ENCODE results near the gene KLHL3. TPM values are rescaled to one million over a fixed set of nuclear protein-coding genes. Genes with fewer than 3 reads are reported as not detected.

KLHL3 gene
- total and polyA plus RNA-seq, 4 donors: 0.91 to 8.8 (median 3.7) TPM

DNA sequence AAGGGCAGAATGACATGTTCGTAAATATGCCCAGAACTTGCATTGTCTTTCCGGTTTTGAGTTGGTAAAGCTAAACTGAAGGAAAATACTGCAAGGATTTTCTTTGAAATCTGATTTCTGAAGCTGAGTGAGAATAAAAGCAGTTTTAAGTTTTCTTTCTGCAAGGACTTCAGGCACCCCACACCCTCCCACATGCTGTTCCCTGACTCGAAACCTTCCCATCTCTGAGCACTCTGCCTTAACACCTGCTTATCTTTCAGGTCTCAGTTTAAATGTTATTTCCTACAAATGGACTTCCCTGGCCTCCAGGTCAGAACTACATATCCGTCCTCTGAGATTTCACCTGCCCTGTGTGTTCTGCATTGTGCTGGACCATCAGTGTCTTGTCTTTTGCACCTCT is 93.8 kb downstream of the KLHL3 start:
- Histone ChIP-seq H3K27me3 (ENCODE audit: control insufficient read depth in 4 of 4, insufficient read depth in 4 of 4, low read length in 3 of 4) (no peaks in the 10 kb centered on the region), H3K4me1 (ENCODE audit: control insufficient read depth in 4 of 4, insufficient read depth in 4 of 4, low read length in 3 of 4) (no peaks in the 10 kb centered on the region), H3K9me3 (ENCODE audit: control insufficient read depth in 4 of 4, low read length in 3 of 4) (peaks cover 0 to 5% (median 0%) of the 10 kb centered on the region in 4 donors), H3K4me3 (ENCODE audit: low read depth in 1 of 3, low read length in 3 of 3) (no peak overlapping the region), H3K36me3 (ENCODE audit: control insufficient read depth in 4 of 4, insufficient read depth in 3 of 4, low read depth in 1 of 4, low read length in 3 of 4) (no peaks in the 10 kb centered on the region), H3K9ac (ENCODE audit: low read depth in 1 of 2, low read length in 2 of 2) (no peak overlapping the region), H3K27ac (ENCODE audit: low read depth in 1 of 2, low read length in 2 of 2) (no peak overlapping the region)
- DNase-seq (ENCODE audit: low spot score): no peak
- WGBS: 86% methylated on average over 4 of the region's 4 CpGs
- TF ChIP-seq YY1 (IDR thresholded peaks at IDR 0.05) (no peak), NR2F2 (IDR thresholded peaks at IDR 0.05) (no peak), JUND (IDR thresholded peaks at IDR 0.05) (no peak), HNF4G (IDR thresholded peaks at IDR 0.05) (no peak), FOXA1 (IDR thresholded peaks at IDR 0.05) (no peak)
- TF ChIP-seq, protein P1, sequence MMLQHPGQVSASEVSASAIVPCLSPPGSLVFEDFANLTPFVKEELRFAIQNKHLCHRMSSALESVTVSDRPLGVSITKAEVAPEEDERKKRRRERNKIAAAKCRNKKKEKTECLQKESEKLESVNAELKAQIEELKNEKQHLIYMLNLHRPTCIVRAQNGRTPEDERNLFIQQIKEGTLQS (IDR thresholded peaks at IDR 0.05): no peak

DNA sequence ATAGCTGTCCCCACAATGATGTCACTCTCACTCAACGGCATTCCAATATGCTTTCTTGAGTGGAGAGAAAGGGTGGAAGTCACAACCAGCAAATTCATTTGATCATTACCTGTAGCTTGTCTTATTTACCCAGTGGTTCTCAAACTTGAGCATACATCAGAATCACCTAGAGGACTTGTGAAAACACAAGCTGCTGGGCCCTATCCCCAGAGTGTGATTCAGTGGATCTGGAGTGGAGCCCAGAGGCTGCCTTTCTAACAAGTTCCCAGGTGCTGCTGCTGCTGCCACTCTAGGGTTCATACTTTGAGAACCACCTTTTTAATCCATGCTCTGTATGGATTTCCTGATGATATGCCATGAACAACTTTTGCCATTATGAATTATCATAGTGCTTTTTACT is 94.7 kb downstream of the KLHL3 start:
- Histone ChIP-seq H3K36me3 (ENCODE audit: control insufficient read depth in 4 of 4, insufficient read depth in 3 of 4, low read depth in 1 of 4, low read length in 3 of 4) (no peaks in the 10 kb centered on the region), H3K9ac (ENCODE audit: low read depth in 1 of 2, low read length in 2 of 2) (no peak overlapping the region), H3K9me3 (ENCODE audit: control insufficient read depth in 4 of 4, low read length in 3 of 4) (peaks cover 0 to 5% (median 0%) of the 10 kb centered on the region in 4 donors), H3K4me3 (ENCODE audit: low read depth in 1 of 3, low read length in 3 of 3) (no peak overlapping the region), H3K4me1 (ENCODE audit: control insufficient read depth in 4 of 4, insufficient read depth in 4 of 4, low read length in 3 of 4) (no peaks in the 10 kb centered on the region), H3K27ac (ENCODE audit: low read depth in 1 of 2, low read length in 2 of 2) (no peak overlapping the region), H3K27me3 (ENCODE audit: control insufficient read depth in 4 of 4, insufficient read depth in 4 of 4, low read length in 3 of 4) (no peaks in the 10 kb centered on the region)
- 89% methylated on average over 1 of the region's 1 CpG for WGBS
- TF ChIP-seq TAF1 (conservative IDR thresholded peaks at IDR 0.05): no peak
- TF ChIP-seq, protein P1 (IDR thresholded peaks at IDR 0.05): no peak
- TF ChIP-seq, protein P2, sequence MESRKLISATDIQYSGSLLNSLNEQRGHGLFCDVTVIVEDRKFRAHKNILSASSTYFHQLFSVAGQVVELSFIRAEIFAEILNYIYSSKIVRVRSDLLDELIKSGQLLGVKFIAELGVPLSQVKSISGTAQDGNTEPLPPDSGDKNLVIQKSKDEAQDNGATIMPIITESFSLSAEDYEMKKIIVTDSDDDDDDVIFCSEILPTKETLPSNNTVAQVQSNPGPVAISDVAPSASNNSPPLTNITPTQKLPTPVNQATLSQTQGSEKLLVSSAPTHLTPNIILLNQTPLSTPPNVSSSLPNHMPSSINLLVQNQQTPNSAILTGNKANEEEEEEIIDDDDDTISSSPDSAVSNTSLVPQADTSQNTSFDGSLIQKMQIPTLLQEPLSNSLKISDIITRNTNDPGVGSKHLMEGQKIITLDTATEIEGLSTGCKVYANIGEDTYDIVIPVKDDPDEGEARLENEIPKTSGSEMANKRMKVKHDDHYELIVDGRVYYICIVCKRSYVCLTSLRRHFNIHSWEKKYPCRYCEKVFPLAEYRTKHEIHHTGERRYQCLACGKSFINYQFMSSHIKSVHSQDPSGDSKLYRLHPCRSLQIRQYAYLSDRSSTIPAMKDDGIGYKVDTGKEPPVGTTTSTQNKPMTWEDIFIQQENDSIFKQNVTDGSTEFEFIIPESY (IDR thresholded peaks at IDR 0.05): no peak
- no peak for DNase-seq (ENCODE audit: low spot score)

DNA sequence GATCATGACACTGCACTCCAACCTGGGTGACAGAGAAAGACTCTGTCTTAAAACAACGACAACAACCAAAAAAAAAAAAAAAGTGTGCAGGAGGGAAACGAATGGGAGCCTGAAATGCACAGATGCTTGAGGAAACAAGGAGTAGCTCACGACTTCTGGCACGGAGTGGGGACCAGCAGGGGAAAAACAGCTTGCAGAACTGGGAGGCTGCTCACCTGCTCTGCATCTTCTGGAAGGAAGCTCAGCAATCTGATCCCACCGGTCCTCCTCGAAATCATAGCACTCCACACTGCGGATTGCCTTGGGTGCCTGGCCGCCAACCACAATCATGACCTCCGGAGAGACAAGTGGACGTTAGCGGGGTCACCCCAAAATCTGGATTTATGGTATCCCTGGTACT is 96.2 kb downstream of the KLHL3 start:
- no peak for DNase-seq (ENCODE audit: low spot score)
- TF ChIP-seq, protein P1 (IDR thresholded peaks at IDR 0.05): no peak
- no peak for TF ChIP-seq HNF4G (IDR thresholded peaks at IDR 0.05)
- no peak for TF ChIP-seq FOXA2 (IDR thresholded peaks at IDR 0.05)
- TF ChIP-seq RAD21 (IDR thresholded peaks at IDR 0.05): no peak
- TF ChIP-seq RXRA (IDR thresholded peaks at IDR 0.05): no peak
- TF ChIP-seq JUND (IDR thresholded peaks at IDR 0.05): no peak
- no peak for TF ChIP-seq NR2F2 (IDR thresholded peaks at IDR 0.05)
- TF ChIP-seq, protein P2 (IDR thresholded peaks at IDR 0.05): no peak
- TF ChIP-seq, protein P3, sequence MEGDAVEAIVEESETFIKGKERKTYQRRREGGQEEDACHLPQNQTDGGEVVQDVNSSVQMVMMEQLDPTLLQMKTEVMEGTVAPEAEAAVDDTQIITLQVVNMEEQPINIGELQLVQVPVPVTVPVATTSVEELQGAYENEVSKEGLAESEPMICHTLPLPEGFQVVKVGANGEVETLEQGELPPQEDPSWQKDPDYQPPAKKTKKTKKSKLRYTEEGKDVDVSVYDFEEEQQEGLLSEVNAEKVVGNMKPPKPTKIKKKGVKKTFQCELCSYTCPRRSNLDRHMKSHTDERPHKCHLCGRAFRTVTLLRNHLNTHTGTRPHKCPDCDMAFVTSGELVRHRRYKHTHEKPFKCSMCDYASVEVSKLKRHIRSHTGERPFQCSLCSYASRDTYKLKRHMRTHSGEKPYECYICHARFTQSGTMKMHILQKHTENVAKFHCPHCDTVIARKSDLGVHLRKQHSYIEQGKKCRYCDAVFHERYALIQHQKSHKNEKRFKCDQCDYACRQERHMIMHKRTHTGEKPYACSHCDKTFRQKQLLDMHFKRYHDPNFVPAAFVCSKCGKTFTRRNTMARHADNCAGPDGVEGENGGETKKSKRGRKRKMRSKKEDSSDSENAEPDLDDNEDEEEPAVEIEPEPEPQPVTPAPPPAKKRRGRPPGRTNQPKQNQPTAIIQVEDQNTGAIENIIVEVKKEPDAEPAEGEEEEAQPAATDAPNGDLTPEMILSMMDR (IDR thresholded peaks at IDR 0.05; ENCODE audit: low read depth, low read length, missing input control): no peak
- no peak for TF ChIP-seq YY1 (IDR thresholded peaks at IDR 0.05)
- TF ChIP-seq TAF1 (conservative IDR thresholded peaks at IDR 0.05): no peak
- TF ChIP-seq SP1 (IDR thresholded peaks at IDR 0.05): no peak
- TF ChIP-seq GABPA (IDR thresholded peaks at IDR 0.05 in 1 of 2, conservative IDR thresholded peaks at IDR 0.05 in 1 of 2): no peak
- TF ChIP-seq, protein P4, sequence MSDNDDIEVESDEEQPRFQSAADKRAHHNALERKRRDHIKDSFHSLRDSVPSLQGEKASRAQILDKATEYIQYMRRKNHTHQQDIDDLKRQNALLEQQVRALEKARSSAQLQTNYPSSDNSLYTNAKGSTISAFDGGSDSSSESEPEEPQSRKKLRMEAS (IDR thresholded peaks at IDR 0.05): no peak
- no peak for TF ChIP-seq HNF4A (conservative IDR thresholded peaks at IDR 0.05)
- TF ChIP-seq, protein P5, sequence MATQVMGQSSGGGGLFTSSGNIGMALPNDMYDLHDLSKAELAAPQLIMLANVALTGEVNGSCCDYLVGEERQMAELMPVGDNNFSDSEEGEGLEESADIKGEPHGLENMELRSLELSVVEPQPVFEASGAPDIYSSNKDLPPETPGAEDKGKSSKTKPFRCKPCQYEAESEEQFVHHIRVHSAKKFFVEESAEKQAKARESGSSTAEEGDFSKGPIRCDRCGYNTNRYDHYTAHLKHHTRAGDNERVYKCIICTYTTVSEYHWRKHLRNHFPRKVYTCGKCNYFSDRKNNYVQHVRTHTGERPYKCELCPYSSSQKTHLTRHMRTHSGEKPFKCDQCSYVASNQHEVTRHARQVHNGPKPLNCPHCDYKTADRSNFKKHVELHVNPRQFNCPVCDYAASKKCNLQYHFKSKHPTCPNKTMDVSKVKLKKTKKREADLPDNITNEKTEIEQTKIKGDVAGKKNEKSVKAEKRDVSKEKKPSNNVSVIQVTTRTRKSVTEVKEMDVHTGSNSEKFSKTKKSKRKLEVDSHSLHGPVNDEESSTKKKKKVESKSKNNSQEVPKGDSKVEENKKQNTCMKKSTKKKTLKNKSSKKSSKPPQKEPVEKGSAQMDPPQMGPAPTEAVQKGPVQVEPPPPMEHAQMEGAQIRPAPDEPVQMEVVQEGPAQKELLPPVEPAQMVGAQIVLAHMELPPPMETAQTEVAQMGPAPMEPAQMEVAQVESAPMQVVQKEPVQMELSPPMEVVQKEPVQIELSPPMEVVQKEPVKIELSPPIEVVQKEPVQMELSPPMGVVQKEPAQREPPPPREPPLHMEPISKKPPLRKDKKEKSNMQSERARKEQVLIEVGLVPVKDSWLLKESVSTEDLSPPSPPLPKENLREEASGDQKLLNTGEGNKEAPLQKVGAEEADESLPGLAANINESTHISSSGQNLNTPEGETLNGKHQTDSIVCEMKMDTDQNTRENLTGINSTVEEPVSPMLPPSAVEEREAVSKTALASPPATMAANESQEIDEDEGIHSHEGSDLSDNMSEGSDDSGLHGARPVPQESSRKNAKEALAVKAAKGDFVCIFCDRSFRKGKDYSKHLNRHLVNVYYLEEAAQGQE (IDR thresholded peaks at IDR 0.05): no peak
- H3K27ac ChIP-seq (ENCODE audit: low read depth in 1 of 2, low read length in 2 of 2): no peak overlapping the region
- H3K36me3 ChIP-seq (ENCODE audit: control insufficient read depth in 4 of 4, insufficient read depth in 3 of 4, low read depth in 1 of 4, low read length in 3 of 4): no peaks in the 10 kb centered on the region
- no peaks in the 10 kb centered on the region for H3K4me1 ChIP-seq (ENCODE audit: control insufficient read depth in 4 of 4, insufficient read depth in 4 of 4, low read length in 3 of 4)
- H3K9me3 ChIP-seq (ENCODE audit: control insufficient read depth in 4 of 4, low read length in 3 of 4): peaks cover 0 to 5% (median 0%) of the 10 kb centered on the region in 4 donors
- 92% methylated on average over 11 of the region's 11 CpGs for WGBS
- no peaks in the 10 kb centered on the region for H3K27me3 ChIP-seq (ENCODE audit: control insufficient read depth in 4 of 4, insufficient read depth in 4 of 4, low read length in 3 of 4)
- no peak overlapping the region for H3K4me3 ChIP-seq (ENCODE audit: low read depth in 1 of 3, low read length in 3 of 3)
- H3K9ac ChIP-seq (ENCODE audit: low read depth in 1 of 2, low read length in 2 of 2): no peak overlapping the region

All from liver (tissue), 9 donors.